Prostate gland (tissue), 2 donors: Measurements from ENCODE around the gene TRAPPC4.

Experiments
- CTCF ChIP-seq, 4 experiments: fragments of 200-600 bp in 2 of 4; fragments of 450-650 bp in 2 of 4; sonication (generic) in 2 of 4; IDR thresholded peaks; 1 replicate in 3 of 4; 2 replicates in 1 of 4; pipeline ENCODE4 v1.5.1; 2016 to 2019; ENCODE audit warnings: antibody characterized with exemption in 4 of 4, mild to moderate bottlenecking in 2 of 4, moderate library complexity in 2 of 4
- POLR2A ChIP-seq: fragments of 450-650 bp; IDR thresholded peaks from one replicate; pipeline ENCODE4 v1.6.1; 2016; ENCODE audit warnings: antibody characterized with exemption, mild to moderate bottlenecking

- no peak for TF ChIP-seq CTCF (IDR thresholded peaks at IDR 0.05)
- no peak for TF ChIP-seq POLR2A
These were observed 42.7 kb downstream of the TRAPPC4 start for GRCh38 chr11:119061256-119061655.
